ENCODE data around the gene OR5D14.

OR5D14 gene

GRCh38 chr11:55806248-55806647, 10.9 kb downstream of the OR5D14 start:
- H3K79me2 ChIP-seq (ENCODE audit: insufficient read depth, low read depth) = no peaks in the 10 kb centered on the region
- H3K4me1 ChIP-seq (ENCODE audit: low read depth, poor library complexity, severe bottlenecking) = no peaks in the 10 kb centered on the region
- no peaks in the 10 kb centered on the region for H3K27me3 ChIP-seq (ENCODE audit: insufficient read depth, low read depth)
- no peak overlapping the region for H2AFZ ChIP-seq (ENCODE audit: low read depth)
- no peak overlapping the region for H3K4me2 ChIP-seq
- no peaks in the 10 kb centered on the region for H3K36me3 ChIP-seq (ENCODE audit: insufficient read depth)
- no peak overlapping the region for H3K9ac ChIP-seq
- H4K20me1 ChIP-seq (ENCODE audit: insufficient read depth) = no peaks in the 10 kb centered on the region
- H3K27ac ChIP-seq = no peak overlapping the region
- no peak overlapping the region for H3K4me3 ChIP-seq (IDR thresholded peaks at IDR 0.05; ENCODE audit: insufficient read depth, low read depth, low read length)
- TF ChIP-seq CTCF (conservative IDR thresholded peaks at IDR 0.05; ENCODE audit: low read depth, low read length) = no peak

- no peaks in the 10 kb centered on the region for H3K36me3 ChIP-seq (ENCODE audit: insufficient read depth)
- no peaks in the 10 kb centered on the region for H3K27me3 ChIP-seq (ENCODE audit: insufficient read depth, low read depth)
- no peak within 1 kb of the TSS for H3K27ac ChIP-seq
- no peak within 1 kb of the TSS for H2AFZ ChIP-seq (ENCODE audit: low read depth)
- no peak within 1 kb of the TSS for H3K4me2 ChIP-seq
- H3K4me3 ChIP-seq (IDR thresholded peaks at IDR 0.05; ENCODE audit: insufficient read depth, low read depth, low read length) = no peak within 1 kb of the TSS
- no peaks in the 10 kb centered on the region for H4K20me1 ChIP-seq (ENCODE audit: insufficient read depth)
- no peak for TF ChIP-seq CTCF (conservative IDR thresholded peaks at IDR 0.05; ENCODE audit: low read depth, low read length)
- no peak within 1 kb of the TSS for H3K9ac ChIP-seq
- H3K4me1 ChIP-seq (ENCODE audit: low read depth, poor library complexity, severe bottlenecking) = no peaks in the 10 kb centered on the region
- H3K79me2 ChIP-seq (ENCODE audit: insufficient read depth, low read depth) = no peaks in the 10 kb centered on the region
These were observed 15.7 kb downstream of the OR5D14 start, which contains the start of gene OR5L1 for GRCh38 chr11:55811067-55811466. Gene OR5L1 (plus strand): TSS chr11:55811367. CDS start chr11:55811467, 100 bp downstream.

- TF ChIP-seq CTCF (conservative IDR thresholded peaks at IDR 0.05; ENCODE audit: low read depth, low read length) = no peak
These were observed 24.0 kb downstream of the OR5D14 start, which contains the start of gene OR5D18 for GRCh38 chr11:55819330-55819729. Gene OR5D18 (plus strand): TSS chr11:55819630. CDS start chr11:55819630, 0 bp downstream.

GRCh38 chr11:55826919-55827318, 31.6 kb downstream of the OR5D14 start, which contains the start of gene OR5L2:
Gene OR5L2 (plus strand): TSS chr11:55827219. CDS start chr11:55827219, 0 bp downstream.
- TF ChIP-seq CTCF (conservative IDR thresholded peaks at IDR 0.05; ENCODE audit: low read depth, low read length) = no peak
- Histone ChIP-seq H3K27ac (no peak within 1 kb of the TSS), H3K4me1 (ENCODE audit: low read depth, poor library complexity, severe bottlenecking) (no peaks in the 10 kb centered on the region), H3K4me3 (IDR thresholded peaks at IDR 0.05; ENCODE audit: insufficient read depth, low read depth, low read length) (no peak within 1 kb of the TSS), H3K4me2 (no peak within 1 kb of the TSS), H3K27me3 (ENCODE audit: insufficient read depth, low read depth) (no peaks in the 10 kb centered on the region), H3K36me3 (ENCODE audit: insufficient read depth) (no peaks in the 10 kb centered on the region), H4K20me1 (ENCODE audit: insufficient read depth) (no peaks in the 10 kb centered on the region), H3K79me2 (ENCODE audit: insufficient read depth, low read depth) (no peaks in the 10 kb centered on the region), H3K9ac (no peak within 1 kb of the TSS), H2AFZ (ENCODE audit: low read depth) (no peak within 1 kb of the TSS)

More at GRCh38 chr11:55819330-55819729, 24.0 kb downstream of the OR5D14 start, which contains the start of gene OR5D18:
- Histone ChIP-seq H4K20me1 (ENCODE audit: insufficient read depth) (no peaks in the 10 kb centered on the region), H3K79me2 (ENCODE audit: insufficient read depth, low read depth) (no peaks in the 10 kb centered on the region), H3K4me3 (IDR thresholded peaks at IDR 0.05; ENCODE audit: insufficient read depth, low read depth, low read length) (no peak within 1 kb of the TSS), H3K27ac (no peak within 1 kb of the TSS), H3K36me3 (ENCODE audit: insufficient read depth) (no peaks in the 10 kb centered on the region), H3K27me3 (ENCODE audit: insufficient read depth, low read depth) (no peaks in the 10 kb centered on the region), H3K4me1 (ENCODE audit: low read depth, poor library complexity, severe bottlenecking) (no peaks in the 10 kb centered on the region), H2AFZ (ENCODE audit: low read depth) (no peak within 1 kb of the TSS), H3K9ac (no peak within 1 kb of the TSS), H3K4me2 (no peak within 1 kb of the TSS)
